Measurements from ENCODE around the gene SPAAR.

GRCh38 chr9:35938474-35939356, 29.4 kb downstream of the SPAAR start:
- TF ChIP-seq POLR2A (IDR thresholded peaks at IDR 0.05) (no peak), CTCF (IDR thresholded peaks at IDR 0.05) (no peak), POLR2AphosphoS5 (IDR thresholded peaks at IDR 0.05) (no peak)

Data from prostate gland (tissue), 2 donors.